ENCODE data around the gene PTPRM.

Gene PTPRM

DNA sequence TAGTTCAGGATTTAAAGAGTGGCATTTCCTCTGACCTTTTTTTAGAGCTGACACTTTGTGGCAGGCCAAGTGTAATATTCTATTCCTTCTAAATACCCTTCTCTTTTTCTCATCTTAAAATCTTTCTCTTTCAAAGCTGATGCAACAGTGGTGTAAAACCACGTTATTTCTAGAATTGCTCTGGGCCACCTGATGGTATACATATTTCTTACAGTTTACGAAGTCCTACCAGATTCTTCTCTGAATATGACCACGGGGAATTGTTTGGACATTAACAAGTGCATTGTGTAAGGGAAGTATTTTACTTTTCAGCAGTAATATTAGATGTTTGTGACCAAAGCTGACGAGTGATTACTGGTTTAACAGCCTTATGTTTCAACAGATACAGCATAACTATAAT, 109.9 kb downstream of the PTPRM start:
- no peaks in the 10 kb centered on the region for H3K27me3 ChIP-seq (ENCODE audit: insufficient read depth, low read length, poor library complexity, severe bottlenecking)
- H3F3A ChIP-seq (ENCODE audit: low read depth), result no peaks in the 10 kb centered on the region
- no peaks in the 10 kb centered on the region for H3K36me3 ChIP-seq (ENCODE audit: insufficient read depth, low read length)
- H3K4me1 ChIP-seq (ENCODE audit: insufficient read depth, low read length, poor library complexity, severe bottlenecking), result no peaks in the 10 kb centered on the region
- H4K20me1 ChIP-seq (ENCODE audit: insufficient read depth, low read length, poor library complexity, severe bottlenecking), result no peaks in the 10 kb centered on the region
- H3K4me3 ChIP-seq (ENCODE audit: low read length, poor library complexity, severe bottlenecking), result no peak overlapping the region
- H3K79me2 ChIP-seq (ENCODE audit: insufficient read depth, low read length), result no peaks in the 10 kb centered on the region
- H3K4me2 ChIP-seq (ENCODE audit: low read depth, low read length, poor library complexity, severe bottlenecking), result no peak overlapping the region
- H3K9ac ChIP-seq (ENCODE audit: low read depth, low read length, poor library complexity, severe bottlenecking), result no peak overlapping the region
- TF ChIP-seq CTCF (conservative IDR thresholded peaks at IDR 0.05; ENCODE audit: low read length) (no peak), EZH2phosphoT487 (IDR thresholded peaks at IDR 0.05; ENCODE audit: borderline replicate concordance) (no peak)
- H3K9me2 ChIP-seq (replicated peaks; ENCODE audit: low read depth, low read length), result no peaks in the 10 kb centered on the region
- no peak overlapping the region for H2AFZ ChIP-seq (ENCODE audit: low read length)
- no peaks in the 10 kb centered on the region for H3K9me3 ChIP-seq (ENCODE audit: insufficient read depth, low read depth, low read length)

GRCh38 chr18:7677424-7677823, 110.3 kb downstream of the PTPRM start:
- H3K9me2 ChIP-seq (replicated peaks; ENCODE audit: low read depth, low read length), result no peaks in the 10 kb centered on the region
- H3K79me2 ChIP-seq (ENCODE audit: insufficient read depth, low read length), result no peaks in the 10 kb centered on the region
- no peaks in the 10 kb centered on the region for H3K9me3 ChIP-seq (ENCODE audit: insufficient read depth, low read depth, low read length)
- H4K20me1 ChIP-seq (ENCODE audit: insufficient read depth, low read length, poor library complexity, severe bottlenecking), result no peaks in the 10 kb centered on the region
- H3K4me1 ChIP-seq (ENCODE audit: insufficient read depth, low read length, poor library complexity, severe bottlenecking), result no peaks in the 10 kb centered on the region
- no peak overlapping the region for H3K9ac ChIP-seq (ENCODE audit: low read depth, low read length, poor library complexity, severe bottlenecking)
- no peak overlapping the region for H2AFZ ChIP-seq (ENCODE audit: low read length)
- no peaks in the 10 kb centered on the region for H3F3A ChIP-seq (ENCODE audit: low read depth)
- TF ChIP-seq CTCF (conservative IDR thresholded peaks at IDR 0.05; ENCODE audit: low read length) (no peak), EZH2phosphoT487 (IDR thresholded peaks at IDR 0.05; ENCODE audit: borderline replicate concordance) (no peak)
- no peak overlapping the region for H3K4me3 ChIP-seq (ENCODE audit: low read length, poor library complexity, severe bottlenecking)
- H3K27me3 ChIP-seq (ENCODE audit: insufficient read depth, low read length, poor library complexity, severe bottlenecking), result no peaks in the 10 kb centered on the region
- no peaks in the 10 kb centered on the region for H3K36me3 ChIP-seq (ENCODE audit: insufficient read depth, low read length)
- H3K4me2 ChIP-seq (ENCODE audit: low read depth, low read length, poor library complexity, severe bottlenecking), result no peak overlapping the region

DNA sequence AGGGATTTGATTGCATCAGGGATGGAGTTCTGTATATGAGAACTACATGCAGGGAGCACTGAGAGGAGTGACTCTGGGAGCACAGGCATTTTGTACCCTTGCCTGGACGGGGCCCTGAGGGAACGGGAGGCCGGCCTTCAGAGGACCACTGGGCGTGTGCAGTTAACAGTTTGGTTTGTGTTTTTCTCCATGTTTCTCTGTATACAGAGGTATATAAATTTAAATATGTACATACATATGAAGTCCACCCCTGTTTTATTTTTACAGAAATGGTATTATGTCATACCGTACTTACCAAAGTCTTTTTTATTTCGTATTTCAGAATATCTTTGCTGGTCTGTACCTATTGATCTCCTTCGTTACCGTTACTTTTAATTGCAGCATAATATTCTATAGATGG, 111.3 kb downstream of the PTPRM start:
- Histone ChIP-seq H3K36me3 (ENCODE audit: insufficient read depth, low read length) (no peaks in the 10 kb centered on the region), H3F3A (ENCODE audit: low read depth) (no peaks in the 10 kb centered on the region), H3K4me3 (ENCODE audit: low read length, poor library complexity, severe bottlenecking) (no peak overlapping the region), H3K4me2 (ENCODE audit: low read depth, low read length, poor library complexity, severe bottlenecking) (no peak overlapping the region), H2AFZ (ENCODE audit: low read length) (no peak overlapping the region), H3K9me2 (replicated peaks; ENCODE audit: low read depth, low read length) (no peaks in the 10 kb centered on the region), H3K9ac (ENCODE audit: low read depth, low read length, poor library complexity, severe bottlenecking) (no peak overlapping the region), H3K9me3 (ENCODE audit: insufficient read depth, low read depth, low read length) (no peaks in the 10 kb centered on the region), H3K27me3 (ENCODE audit: insufficient read depth, low read length, poor library complexity, severe bottlenecking) (no peaks in the 10 kb centered on the region), H3K79me2 (ENCODE audit: insufficient read depth, low read length) (no peaks in the 10 kb centered on the region), H4K20me1 (ENCODE audit: insufficient read depth, low read length, poor library complexity, severe bottlenecking) (no peaks in the 10 kb centered on the region), H3K4me1 (ENCODE audit: insufficient read depth, low read length, poor library complexity, severe bottlenecking) (no peaks in the 10 kb centered on the region)
- TF ChIP-seq EZH2phosphoT487 (IDR thresholded peaks at IDR 0.05; ENCODE audit: borderline replicate concordance) (no peak), CTCF (conservative IDR thresholded peaks at IDR 0.05; ENCODE audit: low read length) (no peak)

Measured in Loucy (cell line).